Stimulated activated CD8-positive, alpha-beta memory T cell treated with anti-CD3 and anti-CD28 coated beads, Interleukin-15, amount 100 ng/mL, for 48 hours (primary cell): ENCODE data around the gene CLMP.

Experiments
- DNase-seq, 2 donors: peaks; one replicate each; pipeline ENCODE4 v3.0.0-alpha.2; 2020; ENCODE audit warnings: low read depth in 2 of 2

The CLMP gene

GRCh38 chr11:123190518-123190917, 4.5 kb downstream of the CLMP start:
- DNase-seq = no peak

GRCh38 chr11:123188508-123189165, 6.4 kb downstream of the CLMP start:
- no peak for DNase-seq

GRCh38 chr11:123187665-123188507, 7.2 kb downstream of the CLMP start:
- DNase-seq = no peak

GRCh38 chr11:123187248-123187647, 7.8 kb downstream of the CLMP start:
- DNase-seq = no peak

GRCh38 chr11:123186286-123186685, 8.8 kb downstream of the CLMP start:
- DNase-seq = no peak

- DNase-seq = no peak
Observed at GRCh38 chr11:123185326-123185725, 9.7 kb downstream of the CLMP start.

- no peak for DNase-seq
Observed at GRCh38 chr11:123184531-123184930, 10.5 kb downstream of the CLMP start.

- peak in 1 of 2 donors; percentile 15 for DNase-seq
Observed at GRCh38 chr11:123183391-123184099, 11.5 kb downstream of the CLMP start.

- DNase-seq = no peak
Observed at GRCh38 chr11:123181767-123182500, 13.1 kb downstream of the CLMP start.

- DNase-seq = no peak
Observed at GRCh38 chr11:123181075-123181474, 14.0 kb downstream of the CLMP start.

- DNase-seq = no peak
Observed at GRCh38 chr11:123180574-123180973, 14.5 kb downstream of the CLMP start.

GRCh38 chr11:123180166-123180565, 14.9 kb downstream of the CLMP start:
- no peak for DNase-seq

GRCh38 chr11:123179586-123179985, 15.5 kb downstream of the CLMP start:
- DNase-seq = no peak

- DNase-seq = no peak
Observed at GRCh38 chr11:123178186-123178585, 16.9 kb downstream of the CLMP start.

GRCh38 chr11:123176785-123177184, 18.3 kb downstream of the CLMP start:
- no peak for DNase-seq

- no peak for DNase-seq
Observed at GRCh38 chr11:123174196-123175183, 20.6 kb downstream of the CLMP start.

GRCh38 chr11:123173856-123174186, 21.2 kb downstream of the CLMP start:
- DNase-seq = no peak

- DNase-seq = no peak
Observed at GRCh38 chr11:123173040-123173855, 21.8 kb downstream of the CLMP start.

GRCh38 chr11:123170929-123171328, 24.1 kb downstream of the CLMP start:
- no peak for DNase-seq

GRCh38 chr11:123169821-123170220, 25.2 kb downstream of the CLMP start:
- DNase-seq = no peak
